ENCODE measurements around the gene CDK15. TPM values are rescaled to one million over a fixed set of nuclear protein-coding genes. Genes with fewer than 3 reads are reported as not detected.

CDK15 gene
- total RNA-seq, 1 donor from 2014 or later: not detected

DNA sequence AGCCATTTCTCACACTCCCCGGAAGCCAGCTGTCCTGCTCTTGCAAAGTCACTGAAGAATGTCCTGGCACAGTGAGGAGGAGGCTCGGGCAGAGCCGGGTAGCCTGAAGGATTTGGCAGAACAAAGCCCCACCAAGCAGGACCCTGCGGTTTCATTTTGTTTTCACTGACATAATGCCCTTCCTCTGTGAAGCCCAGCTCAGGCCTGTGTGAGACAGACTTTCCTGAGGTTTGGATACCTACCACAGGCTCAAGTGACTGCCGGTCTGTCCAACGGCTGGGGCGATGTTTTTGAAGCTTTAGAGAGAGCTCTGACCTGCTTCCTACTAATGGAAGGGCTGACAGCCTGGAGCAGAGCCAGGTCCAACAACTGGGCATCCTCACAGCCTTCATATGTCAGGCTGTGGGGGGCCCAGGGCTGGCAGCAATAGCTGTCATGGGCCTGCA, 127.5 kb downstream of the CDK15 start:
- intact Hi-C loops (cut with micrococcal nuclease): no loop called here

DNA sequence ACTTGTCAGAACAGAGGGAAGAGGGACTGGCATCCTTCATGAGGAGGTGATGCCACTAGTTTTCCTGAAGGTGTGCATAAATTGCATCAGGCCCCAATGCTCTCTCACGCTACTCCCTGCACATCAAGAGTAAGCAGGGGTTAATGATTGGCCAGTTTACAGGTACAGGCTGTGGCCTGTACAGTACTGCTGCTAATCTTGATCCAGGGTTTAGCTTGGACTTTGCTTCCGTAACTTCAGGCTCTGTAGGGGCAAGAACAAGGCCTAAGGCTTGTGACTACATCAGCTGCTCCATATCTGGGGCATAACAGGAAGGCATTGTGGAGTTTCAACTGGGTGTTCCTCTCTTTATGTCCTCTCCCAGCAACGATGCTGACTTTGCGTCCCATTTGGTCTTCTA, 130.5 kb downstream of the CDK15 start:
- intact Hi-C loops (cut with micrococcal nuclease): no loop called here

DNA sequence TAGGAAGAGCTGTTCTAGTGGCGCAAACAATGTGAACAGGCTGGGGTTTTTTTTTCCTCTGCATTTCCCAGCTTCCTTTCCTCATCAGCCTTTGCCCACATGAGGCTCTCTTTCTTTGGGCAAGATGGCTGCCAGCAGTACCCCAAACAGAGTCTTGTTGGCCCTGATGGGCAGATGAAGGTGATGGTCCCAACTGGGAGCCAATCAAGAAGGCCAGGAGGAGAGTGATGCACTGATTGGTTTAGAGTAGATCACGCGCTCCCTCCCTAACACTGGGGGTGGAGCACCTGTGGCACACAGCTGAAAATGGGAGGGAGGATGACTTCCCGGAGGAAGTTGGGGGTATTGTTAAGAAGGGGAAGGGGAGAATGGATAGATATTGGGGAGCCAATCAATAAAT, 131.0 kb downstream of the CDK15 start:
- intact Hi-C loops (cut with micrococcal nuclease): no loop called here

DNA sequence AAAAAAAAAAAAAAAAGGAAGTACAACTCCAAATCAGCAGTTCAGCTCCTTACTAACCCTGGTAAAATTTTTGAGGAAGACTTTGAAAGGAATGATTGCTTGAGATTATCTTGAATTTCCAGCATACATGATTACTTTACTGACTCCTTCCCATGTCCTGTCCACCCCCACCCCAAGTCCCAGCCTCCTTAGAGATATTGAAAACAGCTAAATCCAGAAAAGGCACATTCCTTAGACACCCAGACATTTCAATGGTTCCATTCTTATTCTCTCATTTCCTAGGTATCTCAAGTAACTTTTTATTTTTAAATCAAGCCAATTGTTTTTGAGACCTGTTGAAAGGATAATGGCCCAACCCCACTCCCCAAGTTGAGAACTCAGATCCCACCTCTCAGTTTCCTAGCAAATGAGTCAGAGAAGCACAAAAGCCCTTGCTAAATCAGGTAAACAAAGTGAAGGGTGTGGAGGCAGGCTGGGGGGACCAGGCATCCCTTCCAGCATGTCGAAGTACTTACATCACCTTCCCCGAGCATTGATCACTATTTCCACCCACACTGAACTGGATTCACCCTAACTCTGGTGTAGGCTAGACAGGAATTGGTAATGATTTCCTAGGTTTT, 131.9 kb downstream of the CDK15 start:
- intact Hi-C loops (cut with micrococcal nuclease): no loop called here

DNA sequence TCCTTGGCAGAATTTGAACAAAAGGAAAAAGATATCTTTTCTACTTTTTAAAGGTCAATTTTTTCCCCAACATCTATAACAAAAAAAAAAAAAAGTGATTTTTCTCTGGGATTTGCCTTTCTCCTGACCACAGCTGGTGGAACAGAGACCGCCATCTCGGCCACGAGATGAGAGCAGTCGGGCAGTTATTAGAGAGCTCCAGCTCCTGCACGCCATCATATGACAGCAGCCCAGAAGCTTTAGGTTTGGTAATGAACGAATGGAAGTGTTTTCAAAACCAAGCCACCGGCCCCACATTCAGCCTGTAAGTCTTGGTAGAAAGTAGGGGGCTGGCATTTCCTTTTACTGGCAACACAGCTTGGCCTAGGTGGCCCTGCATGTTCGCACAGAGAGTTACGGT, 132.4 kb downstream of the CDK15 start:
- intact Hi-C loops (cut with micrococcal nuclease): no loop called here

DNA sequence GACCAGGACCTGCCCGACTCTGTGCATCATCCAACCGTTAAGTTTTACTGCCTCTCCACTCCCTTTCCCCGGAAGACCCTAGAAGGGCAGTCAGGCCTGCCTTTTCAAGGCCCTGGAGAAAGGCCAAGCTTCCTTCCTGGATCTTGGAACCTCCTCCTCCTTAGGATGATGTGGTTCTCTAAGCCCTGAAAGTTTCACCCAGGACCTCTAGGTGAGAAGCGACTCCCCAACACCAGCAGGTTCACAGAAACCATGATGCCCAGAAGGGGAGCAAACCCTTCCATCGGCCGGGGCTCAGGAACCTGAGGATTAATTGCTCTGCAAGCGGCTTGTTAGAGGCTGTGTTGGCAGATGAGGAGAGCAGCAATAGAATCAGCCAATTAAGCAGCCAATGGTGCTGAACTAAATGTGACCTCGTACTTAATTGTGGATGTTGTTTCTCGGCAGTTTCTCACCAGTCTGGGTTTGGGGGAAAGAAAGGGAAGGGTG, 133.2 kb downstream of the CDK15 start:
- intact Hi-C loops (cut with micrococcal nuclease): no loop called here

DNA sequence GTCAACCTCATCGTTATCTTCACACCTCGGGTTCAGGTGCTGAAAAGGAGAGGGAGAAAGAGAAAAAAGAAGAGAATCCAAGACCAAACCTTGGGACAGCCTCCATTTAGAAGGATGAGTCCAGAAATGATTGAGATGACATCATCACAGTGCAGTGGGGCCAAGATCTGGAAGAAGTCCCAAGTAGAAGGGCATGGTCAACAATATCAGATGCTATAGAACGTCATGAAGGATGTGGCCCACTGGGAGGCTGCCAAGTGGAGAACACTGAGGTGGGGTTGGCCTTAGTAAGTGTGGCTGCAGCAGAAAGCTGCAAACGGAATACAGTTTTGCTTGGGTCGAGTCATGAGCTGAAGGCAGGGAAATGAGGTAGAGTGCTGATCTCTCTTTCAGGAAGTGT, 136.2 kb downstream of the CDK15 start:
- intact Hi-C loops (cut with micrococcal nuclease): no loop called here

Other genes with a start within 250 kb of the CDK15 start
- 19.9 and 24.1 TPM in 2 replicates for gene TMEM237, start 163.0 kb upstream of the CDK15 start, total RNA-seq
- not detected in 2 replicates for gene MPP4, start 107.9 kb upstream of the CDK15 start, total RNA-seq
- 8.0 and 8.4 TPM in 2 replicates for gene ALS2, start 25.6 kb upstream of the CDK15 start, total RNA-seq
- gene FZD7, start 227.3 kb downstream of the CDK15 start, total RNA-seq: 0.23 TPM in 2 replicates